ELR (cell line): Measurements from ENCODE around the gene SH2B3.

Experiments used
- DNase-seq: peaks from one replicate; pipeline ENCODE4 v3.0.0-alpha.2; 2015; ENCODE audit warnings: low read depth

SH2B3 gene

GRCh38 chr12:111428081-111428727 is 22.5 kb downstream of the SH2B3 start:
- no peak for DNase-seq

DNA sequence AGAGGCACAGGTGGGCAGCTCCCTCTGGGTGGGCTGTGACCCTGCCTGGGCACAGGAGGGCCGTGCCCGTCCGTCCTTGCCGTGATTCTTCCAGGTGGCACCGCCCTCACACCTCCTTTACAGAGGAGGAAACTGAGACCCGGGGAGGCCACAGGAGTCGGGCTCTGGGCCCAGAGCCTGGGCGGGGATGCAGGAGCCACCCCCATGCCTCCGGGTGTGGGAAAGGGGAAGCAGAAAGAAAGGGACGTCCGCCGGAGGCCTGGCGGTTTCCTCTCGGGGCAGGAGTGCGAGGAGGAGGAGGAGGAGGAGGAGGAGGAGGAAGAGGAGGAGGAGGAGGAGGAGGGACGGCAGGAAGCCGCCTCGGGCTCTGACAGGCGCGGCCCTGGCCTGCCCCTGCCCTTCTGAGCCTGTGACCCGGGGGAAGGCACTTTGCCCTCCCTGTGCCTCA is 23.0 kb downstream of the SH2B3 start:
- DNase-seq: no peak

DNA sequence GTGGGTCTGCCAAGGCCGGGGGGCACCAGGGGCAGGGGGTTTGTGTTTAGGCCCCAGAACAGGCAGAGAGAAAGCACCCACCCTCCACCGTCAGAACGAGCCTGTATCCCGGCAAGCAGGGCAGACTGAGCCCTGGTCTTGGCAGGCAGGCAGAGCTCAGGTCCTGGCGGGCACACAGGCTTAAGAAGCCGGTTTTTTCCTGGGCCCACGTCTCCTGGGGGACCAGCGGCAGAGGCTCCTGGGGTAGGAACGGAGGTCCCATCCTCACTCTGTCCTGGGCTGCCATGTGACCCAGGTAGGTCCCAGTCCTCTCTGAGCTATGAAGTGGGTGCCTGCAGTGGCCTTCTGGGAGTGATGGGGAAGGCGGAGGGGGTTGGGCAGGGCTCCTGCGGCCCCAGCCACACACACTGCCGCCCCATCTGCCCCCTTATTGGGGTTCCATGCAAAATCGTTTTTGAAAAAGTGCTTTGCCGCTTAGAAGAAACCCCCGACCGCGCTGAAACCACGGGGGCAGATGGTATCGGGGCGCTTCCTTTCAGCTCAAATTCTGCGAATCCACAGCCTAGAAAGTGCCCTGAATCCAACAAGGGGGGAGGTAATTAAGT is 24.2 kb downstream of the SH2B3 start:
- DNase-seq: no peak

GRCh38 chr12:111430433-111431353 is 25.0 kb downstream of the SH2B3 start:
- DNase-seq: peak; percentile 8

- DNase-seq: peak; percentile 20
These were observed 26.0 kb downstream of the SH2B3 start for GRCh38 chr12:111431772-111432171.

GRCh38 chr12:111434049-111434448 is 28.3 kb downstream of the SH2B3 start:
- peak; percentile 27 for DNase-seq

DNA sequence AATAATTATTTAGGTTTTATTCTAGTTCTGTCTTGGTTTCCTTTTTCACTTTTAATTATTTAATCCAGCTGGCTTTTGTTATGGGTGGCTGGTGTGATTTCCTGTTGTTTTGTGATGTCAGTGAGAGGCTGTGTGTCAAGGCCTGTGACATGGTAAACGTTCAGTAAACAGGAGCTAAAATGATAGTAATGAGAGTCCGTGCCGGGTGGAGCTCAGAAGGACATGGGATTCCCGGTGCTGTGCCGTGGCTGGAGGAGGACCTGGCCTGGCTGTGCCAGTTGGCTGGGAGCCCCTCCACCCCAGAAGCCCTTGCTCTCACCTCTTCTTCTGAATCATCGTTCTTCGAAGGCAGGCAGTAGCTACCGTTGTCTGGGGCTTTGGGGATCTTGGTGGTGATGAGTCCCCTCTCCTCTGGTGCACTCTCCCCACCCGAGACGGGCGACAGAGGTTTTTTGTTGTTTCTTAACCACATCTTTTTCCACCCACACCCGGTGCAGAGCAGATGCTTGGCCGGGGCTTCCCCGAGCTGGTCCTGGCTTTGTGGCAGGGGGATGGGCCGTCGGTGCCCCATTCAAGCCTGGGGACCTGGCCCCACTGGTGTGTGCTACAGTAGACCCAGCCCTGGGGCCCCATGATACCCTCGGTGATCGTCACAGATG is 29.1 kb downstream of the SH2B3 start:
- DNase-seq: peak; percentile 71

DNA sequence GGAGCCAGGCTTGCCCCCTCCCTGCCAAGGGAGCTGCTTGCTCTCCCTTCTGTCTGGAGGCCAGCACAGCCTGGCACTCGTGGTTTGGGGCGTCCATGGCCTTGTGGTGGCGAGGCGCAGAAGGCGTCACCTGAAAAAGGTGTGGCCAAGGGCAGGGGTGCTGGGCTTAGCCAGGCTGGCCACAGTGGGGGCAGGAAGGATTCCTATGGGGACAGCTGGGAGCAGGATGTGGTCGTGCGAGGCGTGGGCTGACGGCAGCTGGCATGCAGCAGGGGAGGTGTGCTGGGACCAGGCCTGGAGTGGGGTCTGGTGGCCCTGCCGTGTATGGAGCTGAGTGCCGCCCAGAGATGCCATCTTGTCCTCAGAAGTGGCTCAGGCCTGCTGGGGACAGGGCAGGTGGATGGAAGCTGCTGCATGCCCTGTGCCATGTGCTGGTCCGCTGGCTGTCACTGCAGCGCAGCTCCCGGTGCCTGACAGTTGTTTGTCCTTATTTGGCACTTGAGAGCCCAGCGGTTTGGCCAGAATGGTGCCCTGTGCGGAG is 30.0 kb downstream of the SH2B3 start:
- DNase-seq: peak; percentile 35

DNA sequence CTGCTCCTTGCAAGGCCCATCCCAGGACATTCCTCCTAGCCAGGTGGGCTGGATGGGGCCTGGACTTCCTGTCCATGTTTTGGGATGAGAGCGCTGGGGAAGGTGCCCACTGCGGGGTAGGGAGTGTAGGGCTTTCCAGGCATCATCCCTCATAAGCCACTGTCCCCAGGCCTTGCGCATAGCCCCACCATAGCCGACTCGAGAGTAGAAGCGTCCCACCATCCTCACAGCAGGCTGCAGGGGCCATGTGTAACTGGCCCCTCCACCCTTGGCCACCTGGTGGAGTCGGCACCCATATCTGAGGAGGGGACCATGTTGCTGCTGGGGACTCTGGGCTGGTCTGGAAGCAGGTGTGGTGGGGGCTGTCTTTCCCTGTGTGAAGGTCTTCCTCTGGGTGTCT is 30.5 kb downstream of the SH2B3 start:
- peak; percentile 6 for DNase-seq

DNA sequence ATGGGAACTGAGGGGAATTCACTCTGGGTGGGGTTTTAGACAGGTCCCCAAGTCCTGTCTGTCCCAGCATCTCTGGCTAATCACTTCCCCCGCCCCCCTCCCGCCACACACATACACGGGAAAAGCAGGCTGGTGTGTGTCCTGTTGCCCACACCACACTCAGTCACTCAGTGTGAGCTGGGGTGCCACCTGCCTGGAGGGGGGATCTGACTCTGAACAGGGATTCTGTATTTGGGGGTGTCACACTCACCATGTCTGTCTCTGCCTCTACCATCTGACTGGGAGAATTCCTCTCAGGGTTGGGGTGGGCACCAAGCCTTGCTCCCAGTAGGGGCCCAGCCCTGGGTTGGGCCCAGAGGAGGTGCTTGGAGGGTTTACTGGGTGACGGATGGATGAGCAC is 31.1 kb downstream of the SH2B3 start:
- peak; percentile 18 for DNase-seq

GRCh38 chr12:111437816-111438454 is 32.2 kb downstream of the SH2B3 start:
- peak; percentile 96 for DNase-seq

DNA sequence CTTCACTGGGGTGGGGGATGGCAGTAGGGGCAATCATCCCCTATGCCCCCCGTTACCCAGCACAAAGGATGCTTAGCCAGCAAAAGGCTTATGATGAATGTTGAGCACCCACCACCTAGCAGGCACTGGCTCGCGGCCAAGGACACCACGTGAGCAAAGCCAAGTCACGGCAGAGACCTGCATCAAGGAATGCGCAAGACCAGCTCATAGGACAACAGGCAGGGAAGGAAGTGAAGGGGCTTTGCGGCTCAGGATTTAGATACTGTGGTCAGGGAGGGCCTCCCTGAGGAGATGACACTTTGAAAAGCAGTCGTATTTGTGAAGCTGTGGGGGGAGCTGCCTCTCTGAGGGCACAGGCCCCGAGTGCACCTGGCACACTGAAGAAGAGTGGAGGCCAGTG is 32.8 kb downstream of the SH2B3 start:
- DNase-seq: peak; percentile 90

DNA sequence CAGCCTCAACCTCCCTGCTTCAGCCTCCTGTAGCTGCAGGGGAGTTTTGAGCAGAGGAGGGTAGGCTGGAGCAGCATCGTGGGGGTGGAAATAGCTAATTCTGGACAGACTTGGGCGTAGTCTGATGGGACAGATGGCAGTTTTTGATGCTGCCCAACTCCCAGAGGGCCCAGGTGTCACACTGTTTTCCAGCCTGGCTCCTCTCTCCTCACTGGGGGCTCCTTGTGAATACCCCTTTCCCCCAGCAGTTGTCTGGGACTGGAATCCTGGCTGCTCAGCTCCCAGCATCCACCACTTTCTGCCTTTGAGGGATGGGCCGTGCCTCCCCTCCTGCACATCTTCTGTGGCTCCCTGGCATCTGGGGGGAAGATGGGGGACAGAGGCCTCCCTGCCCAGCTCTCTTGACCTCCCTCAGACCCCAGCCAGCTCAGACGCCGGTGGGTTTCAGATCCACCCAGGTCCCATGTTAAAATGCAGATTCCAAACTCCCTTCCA is 34.0 kb downstream of the SH2B3 start:
- DNase-seq: no peak

- DNase-seq: no peak
These were observed 34.4 kb downstream of the SH2B3 start for GRCh38 chr12:111440152-111440551.

DNA sequence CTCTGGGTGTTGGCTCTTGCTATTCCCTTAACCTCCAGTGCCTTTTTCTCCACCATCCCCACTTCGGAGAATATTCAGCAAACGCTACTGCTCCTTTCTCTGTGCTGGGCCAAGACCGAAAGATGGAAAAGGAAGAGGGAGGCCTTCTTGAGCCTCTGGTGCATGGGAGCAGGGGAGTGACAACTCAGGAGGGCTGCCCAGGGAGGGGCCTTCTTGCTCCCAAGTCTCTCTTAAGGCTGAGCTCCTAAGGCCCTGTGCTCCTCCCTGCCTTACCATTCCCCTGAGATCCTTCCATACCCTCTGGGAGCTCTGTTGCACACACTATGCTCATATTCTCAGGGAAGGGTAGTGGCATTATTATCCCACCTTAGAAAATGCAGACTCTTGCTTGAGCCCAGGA is 34.9 kb downstream of the SH2B3 start:
- DNase-seq: peak; percentile 11

- peak; percentile 7 for DNase-seq
These were observed 35.6 kb downstream of the SH2B3 start for GRCh38 chr12:111441107-111441928.

DNA sequence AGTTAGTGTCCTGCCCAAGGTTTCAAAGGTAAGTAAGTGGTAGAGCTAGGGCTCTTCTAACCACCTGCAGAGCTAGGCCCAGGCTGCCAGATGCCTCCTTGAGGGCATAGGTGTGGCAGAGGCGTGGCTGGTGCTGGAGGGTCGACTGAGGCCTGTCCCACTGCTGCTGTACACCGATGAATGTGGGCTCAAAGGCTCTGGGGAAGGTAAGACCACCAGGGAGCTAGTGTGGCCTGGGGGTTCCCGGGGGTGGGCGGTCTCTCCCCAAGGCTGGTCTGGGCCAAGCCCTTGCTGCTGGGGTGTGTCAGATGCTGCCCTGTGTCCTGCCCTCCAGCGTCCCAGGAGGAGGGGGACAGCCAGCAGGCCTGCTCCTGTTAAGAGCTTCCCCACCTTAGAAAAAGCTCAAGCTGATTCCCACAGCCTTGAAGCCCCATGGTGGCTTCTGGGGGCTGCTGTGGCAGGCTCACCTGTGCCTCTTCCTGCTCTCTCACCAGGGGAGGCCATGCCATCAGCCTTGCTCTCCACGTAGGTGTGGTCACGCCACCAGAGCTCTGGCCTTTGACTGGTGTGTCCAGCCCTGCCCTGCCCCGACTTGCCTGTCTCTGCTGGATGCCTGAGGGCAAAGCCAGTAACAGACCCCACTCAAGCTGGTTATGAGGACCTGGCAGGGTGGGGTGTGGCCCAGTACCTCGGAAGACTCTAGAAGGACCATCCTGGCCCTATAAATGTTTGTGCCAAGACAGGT is 36.8 kb downstream of the SH2B3 start:
- no peak for DNase-seq

- peak; percentile 15 for DNase-seq
These were observed 37.4 kb downstream of the SH2B3 start for GRCh38 chr12:111443086-111443485.

GRCh38 chr12:111443586-111443985 is 37.9 kb downstream of the SH2B3 start:
- peak; percentile 85 for DNase-seq
